GM10266 (cell line): ENCODE results near the gene PLPP2.

Experiments used
- DNase-seq: peaks from one replicate; pipeline ENCODE4 v3.0.0; 2012; ENCODE audit errors: extremely low spot score
- CTCF ChIP-seq: IDR thresholded peaks from 2 replicates; pipeline ENCODE4 v1.5.1; 2012; ENCODE audit warnings: mild to moderate bottlenecking, low read depth; ENCODE audit not compliant: control insufficient read depth, insufficient read depth; ENCODE audit errors: missing control alignments

Gene PLPP2

GRCh38 chr19:291561-292280, 518 bp upstream of the PLPP2 start:
- no peak for TF ChIP-seq CTCF
- DNase-seq = no peak

GRCh38 chr19:290372-291005, 714 bp downstream of the PLPP2 start:
- TF ChIP-seq CTCF = no peak
- DNase-seq = no peak

- no peak for DNase-seq
- no peak for TF ChIP-seq CTCF
These were observed 1.4 kb downstream of the PLPP2 start for GRCh38 chr19:289651-290371.

GRCh38 chr19:288911-289310, 2.3 kb downstream of the PLPP2 start:
- TF ChIP-seq CTCF = no peak
- no peak for DNase-seq

GRCh38 chr19:287381-287871, 3.8 kb downstream of the PLPP2 start:
- no peak for TF ChIP-seq CTCF

GRCh38 chr19:283395-283794, 7.8 kb downstream of the PLPP2 start:
- no peak for TF ChIP-seq CTCF
- no peak for DNase-seq

More at GRCh38 chr19:287381-287871, 3.8 kb downstream of the PLPP2 start:
- no peak for DNase-seq

GRCh38 chr19:282501-282900, 8.7 kb downstream of the PLPP2 start:
- TF ChIP-seq CTCF = no peak
- no peak for DNase-seq
